Activated CD4-positive, alpha-beta T cell treated with anti-CD3 and anti-CD28 coated beads, Interleukin-2, amount 10 ng/mL, durations not matched to agents 7 days and 5 days (primary cell): ENCODE results near the gene SRA1. TPM values are rescaled to one million over a fixed set of nuclear protein-coding genes. Genes with fewer than 3 reads are reported as not detected.

Experiments
- CTCF ChIA-PET: fragments of 350-600 bp; sonication (Branson Sonifier 250); formaldehyde crosslinking; loops from one replicate; lab custom pipeline; 2021; ENCODE audit warnings: antibody characterized with exemption; lab: Charles Lee
- POLR2A ChIA-PET: fragments of 350-600 bp; sonication (Branson Sonifier 250); formaldehyde crosslinking; loops from one replicate; lab custom pipeline; 2021; ENCODE audit warnings: antibody characterized with exemption; lab: Charles Lee
- DNase-seq: peaks from one replicate; pipeline ENCODE4 v3.0.0-alpha.2; 2020
- H3K27ac Mint-ChIP-seq: one replicate; pipeline ENCODE4 v1.8.0; 2021; ENCODE audit warnings: mild to moderate bottlenecking, moderate library complexity, mixed read lengths
- H3K27me3 Mint-ChIP-seq: one replicate; pipeline ENCODE4 v1.8.0; 2021; ENCODE audit warnings: mixed read lengths
- H3K36me3 Mint-ChIP-seq: one replicate; pipeline ENCODE4 v1.8.0; 2021; ENCODE audit warnings: low read depth, mixed read lengths
- H3K4me1 Mint-ChIP-seq: one replicate; pipeline ENCODE4 v1.8.0; 2021; ENCODE audit warnings: mixed read lengths
- H3K4me3 Mint-ChIP-seq: one replicate; pipeline ENCODE4 v1.8.0; 2021; ENCODE audit warnings: mild to moderate bottlenecking, moderate library complexity, mixed read lengths
- H3K9me3 Mint-ChIP-seq: one replicate; pipeline ENCODE4 v1.8.0; 2021; ENCODE audit warnings: mixed read lengths
- total RNA-seq, 2 experiments: library from RNA; stranded (reverse); gene quantifications; one replicate each; pipeline ENCODE4 v1.2.3, GENCODE V29; 2021

SRA1 gene
- total RNA-seq, 2 experiments from 2014 or later: 32.4 to 38.0 TPM

GRCh38 chr5:140547508-140548299 is 9.6 kb downstream of the SRA1 start, which contains the start of gene EIF4EBP3:
TSS of gene EIF4EBP3 (plus strand) at chr5:140547662. CDS start at chr5:140547738, 76 bp downstream.
- DNase-seq: peak; percentile 90
- Mint-ChIP-seq H3K27ac (peak within 1 kb of the TSS; percentile 97), H3K4me1 (peaks cover 45% of the 10 kb centered on the region), H3K4me3 (peak within 1 kb of the TSS; percentile 77), H3K27me3 (no peaks in the 10 kb centered on the region), H3K9me3 (no peaks in the 10 kb centered on the region), H3K36me3 (peaks cover 39% of the 10 kb centered on the region)
- ChIA-PET CTCF (interaction anchor here (0.7 to 3.2 kb wide), 21 partner anchors 9 to 164 kb away, joined by 3 to 19 read pairs (median 4); partner anchors contain the start of genes APBB3, SLC35A4, SRA1 and WDR55), POLR2A (interaction anchor here (0.5 to 0.7 kb wide), 3 partner anchors 86 to 147 kb away, joined by 3 to 4 read pairs (median 3); no protein-coding TSS in a partner anchor)

DNA sequence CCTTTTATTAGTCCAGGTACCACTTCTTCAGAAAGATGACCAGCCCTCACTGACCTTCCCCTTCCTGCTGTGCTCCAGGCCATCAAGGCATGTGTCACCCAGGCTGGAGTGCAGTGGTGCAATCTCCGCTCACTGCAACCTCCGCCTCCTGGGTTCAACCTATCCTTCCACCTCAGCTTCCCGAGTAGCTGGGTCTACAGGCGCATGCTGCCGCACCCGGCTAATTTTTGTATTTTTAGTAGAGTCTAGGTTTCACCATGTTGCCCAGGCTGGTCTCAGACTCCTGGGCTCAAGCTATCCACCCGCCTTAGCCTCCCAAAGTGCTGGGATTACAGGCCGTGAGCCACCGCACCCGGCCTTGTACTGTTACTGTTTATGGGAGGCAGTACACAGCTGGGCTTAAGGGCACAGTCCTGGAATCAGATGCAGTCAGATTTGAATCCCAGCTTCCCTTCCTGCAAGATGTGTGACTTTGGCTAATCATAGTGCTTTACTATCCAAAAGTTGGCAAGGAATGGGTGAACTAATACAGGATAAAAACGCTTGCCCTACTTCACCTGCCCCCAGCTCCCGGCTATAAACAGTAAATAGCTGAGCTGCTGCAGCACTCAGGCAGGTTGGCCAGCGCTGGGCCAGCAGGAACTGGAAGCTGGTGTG is 10.3 kb downstream of the SRA1 start:
- Mint-ChIP-seq H3K9me3 (no peaks in the 10 kb centered on the region), H3K4me1 (peaks cover 44% of the 10 kb centered on the region), H3K36me3 (peaks cover 42% of the 10 kb centered on the region), H3K27me3 (no peaks in the 10 kb centered on the region), H3K27ac (peak overlapping the region; percentile 97), H3K4me3 (peak overlapping the region; percentile 77)
- CTCF ChIA-PET: interaction anchor here (0.7 to 3.2 kb wide), 18 partner anchors 9 to 1108 kb away, joined by 3 to 19 read pairs (median 5); partner anchors contain the start of genes APBB3, SLC35A4, SRA1 and WDR55
- DNase-seq: no peak
- POLR2A ChIA-PET: no interaction called here

GRCh38 chr5:140545606-140546005 is 11.7 kb downstream of the SRA1 start:
- ChIA-PET POLR2A (no interaction called here), CTCF (interaction anchor here (0.7 to 2.6 kb wide), 3 partner anchors 11 to 96 kb away, joined by 5 to 13 read pairs (median 5); no protein-coding TSS in a partner anchor)
- H3K4me3 Mint-ChIP-seq: no peak overlapping the region
- peaks cover 42% of the 10 kb centered on the region for H3K36me3 Mint-ChIP-seq
- H3K27me3 Mint-ChIP-seq: no peaks in the 10 kb centered on the region
- no peak for DNase-seq
- H3K4me1 Mint-ChIP-seq: peaks cover 37% of the 10 kb centered on the region
- no peak overlapping the region for H3K27ac Mint-ChIP-seq
- no peaks in the 10 kb centered on the region for H3K9me3 Mint-ChIP-seq

DNA sequence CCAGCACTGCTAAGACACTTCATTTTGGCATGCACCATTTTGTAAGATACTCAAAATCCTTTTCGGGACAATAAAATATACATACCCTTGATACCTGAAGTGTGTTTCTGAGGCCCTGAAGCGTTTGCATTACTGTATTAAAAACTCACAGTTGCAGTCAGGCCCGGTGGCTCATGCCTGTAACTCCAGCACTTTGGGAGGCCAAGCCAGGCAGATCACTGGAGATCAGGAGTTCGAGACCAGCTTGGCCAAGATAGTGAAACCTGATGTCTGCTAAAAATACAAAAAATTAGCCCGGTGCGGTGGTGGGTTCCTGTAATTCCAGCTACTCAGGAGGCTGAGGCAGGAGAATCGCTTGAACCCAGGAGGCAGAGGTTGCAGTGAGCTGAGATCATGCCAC is 12.3 kb downstream of the SRA1 start:
- DNase-seq: no peak
- Mint-ChIP-seq H3K27me3 (no peaks in the 10 kb centered on the region), H3K9me3 (no peaks in the 10 kb centered on the region), H3K4me3 (no peak overlapping the region), H3K36me3 (peaks cover 40% of the 10 kb centered on the region), H3K4me1 (peaks cover 30% of the 10 kb centered on the region), H3K27ac (no peak overlapping the region)
- ChIA-PET CTCF (interaction anchor here (1.0 to 1.7 kb wide), 2 partner anchors 8 to 10 kb away, joined by 3 to 5 read pairs; no protein-coding TSS in a partner anchor), POLR2A (no interaction called here)

GRCh38 chr5:140542972-140543371 is 14.3 kb downstream of the SRA1 start:
- ChIA-PET POLR2A (no interaction called here), CTCF (interaction anchor here (0.6 to 0.8 kb wide), 4 partner anchors 17 to 492 kb away, joined by 3 to 5 read pairs (median 3); no protein-coding TSS in a partner anchor)
- no peak for DNase-seq
- no peak overlapping the region for H3K27ac Mint-ChIP-seq
- peaks cover 10% of the 10 kb centered on the region for H3K4me1 Mint-ChIP-seq
- no peaks in the 10 kb centered on the region for H3K9me3 Mint-ChIP-seq
- H3K36me3 Mint-ChIP-seq: peaks cover 39% of the 10 kb centered on the region
- H3K27me3 Mint-ChIP-seq: no peaks in the 10 kb centered on the region
- H3K4me3 Mint-ChIP-seq: no peak overlapping the region

DNA sequence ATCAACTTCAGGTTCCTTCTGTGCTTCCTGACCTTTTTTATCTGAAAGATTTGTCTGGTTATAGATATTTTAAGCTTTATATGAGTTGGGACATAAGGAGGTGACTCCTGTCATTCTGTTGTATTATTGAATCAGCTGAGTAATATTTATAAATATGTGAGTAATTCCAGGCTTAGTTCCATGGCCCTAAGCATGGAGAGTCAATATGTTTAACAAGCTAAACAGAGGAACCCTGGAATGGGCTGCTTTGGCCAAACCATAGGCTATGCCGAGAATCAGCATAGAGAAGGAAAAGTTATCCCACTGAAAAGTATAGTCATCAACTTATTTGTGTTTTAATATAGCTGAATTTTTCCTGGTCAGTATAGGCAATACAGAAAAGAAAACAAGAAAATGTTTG is 17.0 kb downstream of the SRA1 start:
- no peaks in the 10 kb centered on the region for H3K27me3 Mint-ChIP-seq
- no peak overlapping the region for H3K27ac Mint-ChIP-seq
- no peak for DNase-seq
- ChIA-PET CTCF (interaction anchor here (0.8 kb wide), 1 partner anchor 167 kb away, joined by 4 read pairs; no protein-coding TSS in a partner anchor), POLR2A (no interaction called here)
- H3K36me3 Mint-ChIP-seq: peaks cover 49% of the 10 kb centered on the region
- H3K9me3 Mint-ChIP-seq: no peaks in the 10 kb centered on the region
- no peak overlapping the region for H3K4me3 Mint-ChIP-seq
- H3K4me1 Mint-ChIP-seq: no peaks in the 10 kb centered on the region

DNA sequence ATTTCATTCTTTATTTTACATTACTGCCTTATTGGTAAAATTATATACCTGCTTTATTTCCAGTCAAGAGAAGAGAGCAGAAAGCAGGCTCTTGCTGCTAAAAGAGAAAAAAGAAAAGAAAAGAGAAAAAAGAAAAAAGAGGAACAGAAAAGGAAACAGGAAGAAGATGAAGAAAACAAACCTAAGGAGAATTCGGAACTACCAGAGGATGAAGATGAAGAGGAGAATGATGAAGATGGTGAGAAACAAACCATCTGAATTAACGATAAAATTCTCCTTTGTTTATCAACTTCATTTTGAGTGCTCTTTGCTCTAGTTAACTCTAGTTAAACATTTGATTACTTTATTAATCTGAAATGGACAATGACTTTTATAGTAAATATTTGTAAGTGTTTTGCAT is 33.3 kb downstream of the SRA1 start:
- CTCF ChIA-PET: no interaction called here
- POLR2A ChIA-PET: no interaction called here
- H3K27me3 Mint-ChIP-seq: no peaks in the 10 kb centered on the region
- H3K4me3 Mint-ChIP-seq: no peak overlapping the region
- peaks cover 37% of the 10 kb centered on the region for H3K36me3 Mint-ChIP-seq
- no peak for DNase-seq
- peak overlapping the region; percentile 19 for H3K27ac Mint-ChIP-seq
- H3K9me3 Mint-ChIP-seq: peaks cover 3% of the 10 kb centered on the region
- no peaks in the 10 kb centered on the region for H3K4me1 Mint-ChIP-seq

DNA sequence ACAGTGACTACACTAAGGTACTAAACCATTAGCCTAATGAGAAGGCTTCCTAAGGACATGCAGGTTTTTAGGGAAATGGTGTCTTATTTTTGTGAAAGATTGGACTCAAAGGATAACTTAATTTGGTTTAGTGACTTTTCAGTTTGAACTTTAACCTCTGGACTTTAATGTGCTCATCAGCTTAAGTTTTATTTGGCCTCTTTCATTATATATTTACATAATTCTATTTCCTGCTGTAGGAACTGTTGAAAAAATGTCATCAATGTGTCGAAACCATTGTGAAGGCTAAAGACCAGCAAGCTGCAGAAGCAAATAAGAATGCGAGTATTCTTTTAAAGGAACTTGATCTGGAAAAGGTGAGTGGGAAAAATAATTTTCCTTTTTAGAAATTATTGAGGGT is 44.1 kb downstream of the SRA1 start:
- CTCF ChIA-PET: interaction anchor here (1.0 to 1.6 kb wide), 2 partner anchors 9 to 111 kb away, joined by 3 to 8 read pairs; no protein-coding TSS in a partner anchor
- H3K36me3 Mint-ChIP-seq: peaks cover 56% of the 10 kb centered on the region
- no peak overlapping the region for H3K27ac Mint-ChIP-seq
- no peaks in the 10 kb centered on the region for H3K4me1 Mint-ChIP-seq
- no peak for DNase-seq
- H3K27me3 Mint-ChIP-seq: no peaks in the 10 kb centered on the region
- no peak overlapping the region for H3K4me3 Mint-ChIP-seq
- POLR2A ChIA-PET: no interaction called here
- no peaks in the 10 kb centered on the region for H3K9me3 Mint-ChIP-seq

DNA sequence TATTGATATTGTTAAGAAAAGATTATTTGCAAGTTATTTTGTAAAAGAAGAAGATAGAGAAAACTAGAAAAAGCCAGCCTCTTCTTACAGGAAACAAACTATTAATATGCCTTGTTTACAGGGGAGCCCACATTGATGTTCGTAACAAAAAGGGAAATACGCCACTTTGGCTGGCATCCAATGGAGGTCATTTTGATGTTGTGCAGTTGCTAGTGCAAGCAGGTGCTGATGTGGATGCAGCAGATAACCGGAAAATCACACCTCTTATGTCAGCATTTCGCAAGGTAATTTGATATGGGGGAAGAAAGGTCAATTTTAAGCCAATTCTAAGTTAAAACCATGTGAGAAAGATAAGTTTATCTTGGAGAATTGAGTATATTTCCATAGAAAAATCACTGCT is 47.4 kb downstream of the SRA1 start:
- Mint-ChIP-seq H3K4me1 (no peaks in the 10 kb centered on the region), H3K27me3 (no peaks in the 10 kb centered on the region), H3K4me3 (no peak overlapping the region), H3K27ac (no peak overlapping the region), H3K9me3 (no peaks in the 10 kb centered on the region), H3K36me3 (peaks cover 56% of the 10 kb centered on the region)
- no peak for DNase-seq
- ChIA-PET POLR2A (no interaction called here), CTCF (no interaction called here)

DNA sequence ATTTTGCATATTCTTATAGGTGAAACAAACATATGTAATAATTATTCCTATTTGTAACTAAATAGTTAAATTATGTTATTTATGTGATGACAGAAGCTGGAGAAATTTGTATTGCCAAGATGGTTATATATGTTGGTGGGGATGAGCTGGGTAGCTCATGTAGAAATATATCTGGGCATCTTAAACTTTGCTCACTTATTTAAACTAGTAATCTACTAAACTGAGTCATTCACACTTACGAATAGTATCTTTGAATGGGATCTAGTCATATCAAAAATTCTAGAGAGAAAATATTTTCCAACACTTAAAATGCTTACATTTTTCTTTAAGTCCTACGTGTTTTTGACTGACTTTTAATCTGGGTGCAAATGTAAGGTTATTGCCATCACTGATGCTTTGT is 54.4 kb downstream of the SRA1 start:
- Mint-ChIP-seq H3K4me1 (peaks cover 4% of the 10 kb centered on the region), H3K36me3 (peaks cover 20% of the 10 kb centered on the region), H3K4me3 (no peak overlapping the region), H3K9me3 (no peaks in the 10 kb centered on the region), H3K27ac (no peak overlapping the region), H3K27me3 (no peaks in the 10 kb centered on the region)
- ChIA-PET POLR2A (no interaction called here), CTCF (no interaction called here)
- DNase-seq: no peak
